NCI-H345 treated with DMSO at 0.1 percent for 48 hours (cell line): ENCODE data around the gene ZNF444.

Experiments used
- DNase-seq: peaks from one replicate; lab custom pipeline; 2025; ENCODE audit not compliant: unreplicated experiment; lab: John Stamatoyannopoulos, UW

The ZNF444 gene

GRCh38 chr19:56121180-56122167, 19.6 kb upstream of the ZNF444 start, which contains the start of gene ZNF787:
Gene ZNF787, minus strand, starts transcription at chr19:56121295. Its CDS starts 18,078 bp downstream, at chr19:56103217.
- peak; percentile 73 for DNase-seq

GRCh38 chr19:56123266-56123891, 17.7 kb upstream of the ZNF444 start:
- no peak for DNase-seq

DNA sequence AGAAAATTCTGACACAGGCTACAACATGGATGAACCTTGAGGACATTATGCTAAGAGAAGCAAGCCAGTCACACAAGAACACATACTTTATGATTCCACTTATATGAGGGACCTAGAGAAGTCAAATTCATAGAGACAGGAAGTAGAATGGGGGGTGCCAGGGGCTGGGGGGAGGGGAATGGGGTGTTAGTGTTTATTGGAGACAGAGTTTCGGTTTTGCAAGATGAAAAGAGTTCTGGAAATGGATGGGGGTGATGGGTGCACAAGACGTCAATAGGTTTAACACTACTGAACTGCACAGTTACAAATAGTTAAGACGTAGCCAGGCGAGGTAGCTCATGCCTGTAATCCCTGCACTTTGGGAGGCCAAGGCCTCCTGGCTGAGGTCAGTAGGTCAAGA, 16.5 kb upstream of the ZNF444 start:
- DNase-seq = no peak

DNA sequence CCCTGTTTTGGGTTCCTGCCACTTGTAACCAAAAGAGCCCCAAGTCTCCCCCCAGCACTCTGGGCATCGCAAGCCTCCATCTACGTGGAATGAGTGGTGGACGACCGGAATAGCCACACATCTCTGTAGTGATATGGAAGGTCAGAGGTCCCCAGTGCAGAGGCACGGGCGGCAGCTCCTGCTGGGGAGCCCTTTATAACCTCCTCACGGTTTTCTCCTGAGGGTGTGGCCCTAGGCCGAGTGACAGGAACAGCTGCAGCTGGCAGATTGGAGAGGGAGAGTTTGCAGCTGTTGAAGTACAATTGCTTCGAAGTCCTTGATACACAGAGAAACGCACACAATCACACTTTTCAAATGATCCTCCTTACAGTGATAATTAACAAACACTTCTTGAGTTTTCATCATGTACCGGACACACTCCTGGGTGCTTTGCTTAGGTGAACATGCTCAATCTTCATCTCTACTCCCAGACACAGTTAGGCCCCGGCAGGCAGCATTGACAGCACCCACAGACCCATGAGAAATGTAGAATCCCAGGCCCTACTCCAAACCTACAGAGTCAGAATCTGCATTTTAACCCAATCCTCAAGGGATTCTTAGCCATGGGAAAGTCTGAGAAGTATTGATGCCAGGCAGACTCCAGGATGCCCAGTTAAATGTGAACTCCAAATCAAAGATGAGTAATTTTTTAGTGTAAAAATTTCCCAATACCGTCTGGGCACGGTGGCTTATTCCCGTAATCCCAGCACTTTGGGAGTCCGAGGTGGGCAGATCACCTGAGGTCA, 15.1 kb upstream of the ZNF444 start:
- no peak for DNase-seq

GRCh38 chr19:56126983-56127780, 13.9 kb upstream of the ZNF444 start:
- DNase-seq = no peak

DNA sequence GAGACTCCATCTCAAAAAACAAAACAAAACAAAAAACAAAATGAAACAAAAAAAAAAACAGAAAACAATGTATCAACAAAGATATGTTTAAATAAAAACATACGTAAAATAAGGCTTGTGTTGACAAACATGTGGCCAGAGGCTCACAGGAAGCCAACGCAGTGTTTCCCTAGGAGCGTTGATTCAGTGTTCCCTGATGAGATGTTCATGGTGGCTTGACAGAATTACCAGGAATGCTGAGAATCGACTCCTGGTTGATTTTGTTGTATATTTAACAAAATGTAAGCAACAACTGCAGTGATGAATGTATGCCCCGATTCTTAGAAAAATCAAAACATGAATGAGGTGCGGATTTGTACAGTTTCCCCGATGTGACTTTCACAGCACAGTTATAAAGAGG, 11.1 kb upstream of the ZNF444 start:
- no peak for DNase-seq

DNA sequence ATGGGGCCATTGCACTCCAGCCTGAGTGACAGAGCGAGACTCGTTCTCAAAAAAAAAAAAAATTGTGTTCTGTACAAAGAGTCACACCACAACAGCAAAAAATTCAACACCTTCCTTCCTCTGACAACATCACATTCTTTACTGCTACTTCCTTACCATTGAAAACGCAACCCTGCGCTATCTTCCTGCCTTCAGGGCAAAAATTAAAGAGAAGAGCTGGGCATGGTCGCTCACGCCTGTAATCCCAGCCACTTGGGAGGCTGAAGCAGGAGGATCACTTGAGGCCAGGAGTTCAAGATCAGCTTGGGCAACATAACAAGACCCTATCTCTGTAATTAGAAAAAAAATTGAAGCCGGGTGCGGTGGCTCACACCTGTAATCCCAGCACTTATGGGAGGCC, 9.4 kb upstream of the ZNF444 start:
- DNase-seq = no peak

DNA sequence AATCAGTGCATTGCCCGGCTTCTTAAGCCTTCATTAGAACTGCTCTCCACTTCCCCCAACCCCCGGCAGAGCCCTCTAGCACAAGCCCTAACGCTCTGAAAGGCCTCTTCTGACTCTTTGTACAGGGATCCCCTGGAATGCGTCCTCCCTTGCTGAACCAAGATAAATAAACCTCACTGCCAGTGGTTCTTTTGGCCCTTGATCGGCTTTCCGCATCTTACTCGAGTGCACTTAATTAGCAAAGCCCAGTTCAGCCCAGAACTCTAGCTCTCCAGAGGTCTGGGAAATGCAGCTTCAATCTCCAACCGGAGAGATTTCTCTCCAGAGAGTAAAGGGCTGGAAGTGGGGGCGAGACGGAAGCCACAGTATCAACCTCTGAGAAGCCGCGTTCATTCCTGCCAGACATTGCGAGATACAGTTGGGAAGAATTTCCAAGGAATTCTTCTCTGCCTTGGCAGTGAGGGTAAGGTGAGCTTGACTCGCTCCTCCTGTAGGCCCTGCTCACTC, 8.7 kb upstream of the ZNF444 start:
- DNase-seq = no peak

DNA sequence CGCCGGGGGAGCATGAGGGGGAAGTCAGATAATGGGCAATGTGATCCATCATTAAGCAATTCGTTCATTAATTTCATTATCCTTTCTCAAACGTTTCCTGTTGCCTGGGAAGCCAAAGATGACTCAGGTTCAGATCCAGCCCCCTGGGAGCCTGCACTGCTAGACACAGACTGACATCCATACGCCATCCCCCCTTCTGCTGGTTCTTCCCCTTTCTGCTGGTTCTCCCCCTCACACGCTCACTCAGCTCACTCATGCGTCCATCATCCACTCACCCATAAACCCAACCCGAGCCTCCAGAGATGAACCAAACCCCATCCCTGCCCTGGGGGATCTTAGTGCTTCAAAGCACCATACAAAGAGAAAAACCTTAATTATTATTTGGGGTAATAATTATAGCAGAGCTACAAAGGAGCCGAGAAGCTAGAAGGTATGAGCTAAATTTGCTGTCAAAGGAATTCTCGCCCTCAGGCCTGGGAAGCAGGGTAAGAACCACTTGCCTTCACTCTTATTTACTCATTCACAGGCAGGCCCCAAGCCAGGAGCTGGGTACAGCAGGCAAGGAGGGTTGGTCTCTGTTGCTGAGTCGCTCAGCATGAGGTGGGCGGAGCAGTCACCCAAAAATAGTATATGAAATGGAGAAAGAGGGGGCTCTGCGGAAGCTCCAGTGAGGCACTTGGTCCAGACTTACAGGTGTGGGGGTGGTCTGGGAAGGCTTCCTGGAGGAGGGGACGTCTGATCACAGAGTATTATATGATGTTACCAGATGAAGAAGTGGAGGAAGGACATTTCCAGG, 7.0 kb upstream of the ZNF444 start:
- DNase-seq = no peak

- DNase-seq = no peak
Measured at GRCh38 chr19:56134654-56134921, 6.5 kb upstream of the ZNF444 start.

DNA sequence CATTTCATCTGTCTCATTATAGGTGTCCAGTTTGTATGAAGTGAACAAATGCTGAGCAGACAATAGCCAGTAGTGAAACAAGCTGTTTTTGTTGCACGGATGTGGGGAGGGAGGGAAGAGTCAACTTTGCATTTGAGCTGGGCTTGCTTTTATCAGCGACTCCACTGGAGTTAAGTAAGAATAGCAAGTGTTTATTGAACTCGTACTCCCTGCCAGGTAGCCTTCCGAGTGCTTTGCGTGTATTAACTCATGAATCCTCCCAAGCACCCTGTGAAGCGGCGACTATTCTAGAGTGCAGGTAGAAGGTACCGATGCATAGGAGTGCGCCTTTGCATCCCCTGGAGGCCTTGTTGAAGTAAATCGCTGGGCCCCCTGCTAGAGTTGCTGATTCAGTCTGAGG, 4.7 kb upstream of the ZNF444 start:
- DNase-seq = no peak

GRCh38 chr19:56137405-56137804, 3.7 kb upstream of the ZNF444 start:
- DNase-seq = no peak

- DNase-seq = no peak
Measured at GRCh38 chr19:56138069-56138468, 3.0 kb upstream of the ZNF444 start.

- no peak for DNase-seq
Measured at GRCh38 chr19:56139847-56140582, 1.1 kb upstream of the ZNF444 start.

DNA sequence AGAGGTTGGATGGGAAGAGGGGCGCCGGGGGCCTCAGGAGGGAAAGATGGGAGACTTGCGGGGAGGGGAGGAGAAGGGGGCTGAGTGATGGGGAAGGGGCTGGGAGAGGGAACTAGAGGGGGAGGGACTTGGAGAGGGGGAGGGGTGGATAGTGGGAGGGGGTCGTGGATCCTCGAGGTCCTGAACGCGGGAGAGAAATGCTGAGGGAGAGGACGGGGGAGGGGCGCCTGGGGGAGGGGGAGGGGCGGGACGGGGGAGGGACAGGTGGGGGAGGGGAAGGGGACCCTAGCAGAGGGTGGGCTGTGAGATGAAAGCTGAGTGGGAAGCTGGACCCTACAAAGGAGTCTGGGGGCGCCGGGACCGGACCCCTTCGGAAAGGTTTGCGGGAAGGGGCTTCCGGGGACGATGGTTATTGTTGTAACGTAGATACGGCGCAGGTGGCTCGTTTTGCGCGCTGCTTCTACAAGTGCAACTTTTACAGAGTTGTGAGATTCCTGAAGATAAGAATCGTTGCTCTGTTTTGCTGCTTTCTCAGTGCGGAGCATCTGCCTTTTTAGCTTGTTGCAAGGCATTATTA, 418 bp downstream of the ZNF444 start:
- DNase-seq = no peak

- DNase-seq = no peak
Measured at GRCh38 chr19:56142087-56142787, 1.1 kb downstream of the ZNF444 start.

- no peak for DNase-seq
Measured at GRCh38 chr19:56142897-56143434, 1.9 kb downstream of the ZNF444 start.

GRCh38 chr19:56144376-56144775, 3.3 kb downstream of the ZNF444 start:
- DNase-seq = no peak
